GM18870 (cell line): ENCODE measurements around the gene CORO7.

Experiments used
- ATAC-seq: cut with Tn5 transposase; IDR thresholded peaks from one replicate; pipeline ENCODE4 v1.9.1; 2021; ENCODE audit warnings: moderate library complexity; ENCODE audit not compliant: unreplicated experiment

The CORO7 gene

GRCh38 chr16:4426722-4427372 lies 10.5 kb upstream of the CORO7 start:
- ATAC-seq = no peak

- ATAC-seq = peak; percentile 19
Measured at GRCh38 chr16:4426021-4426684, 9.8 kb upstream of the CORO7 start.

- ATAC-seq = peak; percentile 86
Measured at GRCh38 chr16:4425378-4426020, 9.1 kb upstream of the CORO7 start, which contains the start of gene DNAJA3. DNAJA3 (plus strand) TSS chr16:4425868; CDS start chr16:4425882, 14 bp downstream.

- ATAC-seq = no peak
Measured at GRCh38 chr16:4420505-4421105, 4.2 kb upstream of the CORO7 start.

- no peak for ATAC-seq
Measured at GRCh38 chr16:4419402-4419959, 3.1 kb upstream of the CORO7 start.

GRCh38 chr16:4415538-4416199 lies 727 bp downstream of the CORO7 start:
- ATAC-seq = no peak

GRCh38 chr16:4414187-4414917 lies 2.0 kb downstream of the CORO7 start:
- ATAC-seq = peak; percentile 83

- ATAC-seq = no peak
Measured at GRCh38 chr16:4412854-4413253, 3.5 kb downstream of the CORO7 start.

GRCh38 chr16:4412159-4412558 lies 4.2 kb downstream of the CORO7 start:
- no peak for ATAC-seq

GRCh38 chr16:4411684-4412083 lies 4.7 kb downstream of the CORO7 start:
- no peak for ATAC-seq

- ATAC-seq = no peak
Measured at GRCh38 chr16:4410335-4411075, 5.9 kb downstream of the CORO7 start.

- ATAC-seq = no peak
Measured at GRCh38 chr16:4409081-4409932, 7.1 kb downstream of the CORO7 start.

GRCh38 chr16:4408323-4408690 lies 8.1 kb downstream of the CORO7 start:
- no peak for ATAC-seq

GRCh38 chr16:4407543-4408322 lies 8.7 kb downstream of the CORO7 start:
- ATAC-seq = no peak

- no peak for ATAC-seq
Measured at GRCh38 chr16:4404967-4405696, 11.3 kb downstream of the CORO7 start.

- no peak for ATAC-seq
Measured at GRCh38 chr16:4404247-4404966, 12.0 kb downstream of the CORO7 start.
